ENCODE data around the gene CDKN2C. TPM values are rescaled to one million over a fixed set of nuclear protein-coding genes. Genes with fewer than 3 reads are reported as not detected.
"Not testable (repeated sequence)": the region's sequence is repeated elsewhere in the genome, so short reads cannot be mapped to it uniquely, and the experiment has no call there.

Gene CDKN2C
- total and polyA plus RNA-seq, 4 donors: 8.8 to 43.5 (median 17.2) TPM

GRCh38 chr1:50933770-50934169, 36.3 kb upstream of the CDKN2C start:
- intact Hi-C loops (cut with DNase I); H3K36me3 ChIP-seq (ENCODE audit: control insufficient read depth in 1 of 2, insufficient read depth in 2 of 2, low read length in 1 of 2): not testable (repeated sequence)

GRCh38 chr1:50934838-50935237, 35.2 kb upstream of the CDKN2C start:
- DNase-seq (no peak), ATAC-seq (ENCODE audit: low FRiP score) (no peak)
- no peaks in the 10 kb centered on the region for H3K36me3 ChIP-seq (ENCODE audit: control insufficient read depth in 1 of 2, insufficient read depth in 2 of 2, low read length in 1 of 2)
- no peaks in the 10 kb centered on the region for H3K9me3 ChIP-seq (ENCODE audit: control insufficient read depth, low read length)
- intact Hi-C loops (cut with DNase I): no loop called here
- H3K4me3 ChIP-seq (ENCODE audit: low read length in 2 of 2): no peak overlapping the region
- H3K27me3 ChIP-seq (ENCODE audit: control insufficient read depth in 1 of 2, insufficient read depth in 2 of 2, low read length in 1 of 2): no peaks in the 10 kb centered on the region
- no peak overlapping the region for H3K27ac ChIP-seq (ENCODE audit: low read depth in 1 of 2, low read length in 2 of 2)
- no peaks in the 10 kb centered on the region for H3K4me1 ChIP-seq (ENCODE audit: control insufficient read depth in 1 of 2, insufficient read depth in 2 of 2, low read length in 2 of 2)

More at GRCh38 chr1:50933770-50934169, 36.3 kb upstream of the CDKN2C start:
- not testable (repeated sequence) for H3K4me1 ChIP-seq (ENCODE audit: control insufficient read depth in 1 of 2, insufficient read depth in 2 of 2, low read length in 2 of 2); H3K27ac ChIP-seq (ENCODE audit: low read depth in 1 of 2, low read length in 2 of 2); H3K4me3 ChIP-seq (ENCODE audit: low read length in 2 of 2); H3K9me3 ChIP-seq (ENCODE audit: control insufficient read depth, low read length); ATAC-seq (ENCODE audit: low FRiP score); H3K27me3 ChIP-seq (ENCODE audit: control insufficient read depth in 1 of 2, insufficient read depth in 2 of 2, low read length in 1 of 2); DNase-seq
- WGBS, 2 donors: 84% methylated on average over 3 of the region's 3 CpGs

- WGBS, 2 donors: 84 to 86% methylated on average over 2 of the region's 2 CpGs
- intact Hi-C loops (cut with DNase I); ATAC-seq (ENCODE audit: low FRiP score): not testable (repeated sequence)
These were observed 34.8 kb upstream of the CDKN2C start for GRCh38 chr1:50935276-50935675.

GRCh38 chr1:50936321-50936720, 33.7 kb upstream of the CDKN2C start:
- Histone ChIP-seq H3K4me3 (ENCODE audit: low read length in 2 of 2) (no peak overlapping the region), H3K36me3 (ENCODE audit: control insufficient read depth in 1 of 2, insufficient read depth in 2 of 2, low read length in 1 of 2) (no peaks in the 10 kb centered on the region), H3K27me3 (ENCODE audit: control insufficient read depth in 1 of 2, insufficient read depth in 2 of 2, low read length in 1 of 2) (no peaks in the 10 kb centered on the region), H3K9me3 (ENCODE audit: control insufficient read depth, low read length) (no peaks in the 10 kb centered on the region), H3K4me1 (ENCODE audit: control insufficient read depth in 1 of 2, insufficient read depth in 2 of 2, low read length in 2 of 2) (no peaks in the 10 kb centered on the region), H3K27ac (ENCODE audit: low read depth in 1 of 2, low read length in 2 of 2) (no peak overlapping the region)
- intact Hi-C loops (cut with DNase I): no loop called here
- WGBS, 2 donors: 52 to 75% methylated on average over 2 of the region's 2 CpGs
- ATAC-seq (ENCODE audit: low FRiP score): no peak
- DNase-seq: no peak

More at GRCh38 chr1:50935276-50935675, 34.8 kb upstream of the CDKN2C start:
- not testable (repeated sequence) for DNase-seq; H3K9me3 ChIP-seq (ENCODE audit: control insufficient read depth, low read length); H3K27ac ChIP-seq (ENCODE audit: low read depth in 1 of 2, low read length in 2 of 2); H3K36me3 ChIP-seq (ENCODE audit: control insufficient read depth in 1 of 2, insufficient read depth in 2 of 2, low read length in 1 of 2); H3K4me3 ChIP-seq (ENCODE audit: low read length in 2 of 2); H3K4me1 ChIP-seq (ENCODE audit: control insufficient read depth in 1 of 2, insufficient read depth in 2 of 2, low read length in 2 of 2); H3K27me3 ChIP-seq (ENCODE audit: control insufficient read depth in 1 of 2, insufficient read depth in 2 of 2, low read length in 1 of 2)

- H3K36me3 ChIP-seq (ENCODE audit: control insufficient read depth in 1 of 2, insufficient read depth in 2 of 2, low read length in 1 of 2): peaks cover 0 to 1% of the 10 kb centered on the region in 2 donors
These were observed 29.8 kb upstream of the CDKN2C start for GRCh38 chr1:50940291-50940690.

GRCh38 chr1:50942334-50942733, 27.7 kb upstream of the CDKN2C start:
- Histone ChIP-seq H3K4me3 (ENCODE audit: low read length in 2 of 2) (no peak overlapping the region), H3K27ac (ENCODE audit: low read depth in 1 of 2, low read length in 2 of 2) (no peak overlapping the region), H3K9me3 (ENCODE audit: control insufficient read depth, low read length) (no peaks in the 10 kb centered on the region), H3K4me1 (ENCODE audit: control insufficient read depth in 1 of 2, insufficient read depth in 2 of 2, low read length in 2 of 2) (peaks cover 0 to 3% of the 10 kb centered on the region in 2 donors), H3K27me3 (ENCODE audit: control insufficient read depth in 1 of 2, insufficient read depth in 2 of 2, low read length in 1 of 2) (no peaks in the 10 kb centered on the region), H3K36me3 (ENCODE audit: control insufficient read depth in 1 of 2, insufficient read depth in 2 of 2, low read length in 1 of 2) (peaks cover 0 to 1% of the 10 kb centered on the region in 2 donors)
- WGBS, 2 donors: 93 to 97% methylated on average over 1 of the region's 1 CpG
- intact Hi-C loops (cut with DNase I): no loop called here
- DNase-seq: no peak
- no peak for ATAC-seq (ENCODE audit: low FRiP score)

More at GRCh38 chr1:50940291-50940690, 29.8 kb upstream of the CDKN2C start:
- H3K27ac ChIP-seq (ENCODE audit: low read depth in 1 of 2, low read length in 2 of 2): no peak overlapping the region
- peaks cover 0 to under 1% of the 10 kb centered on the region in 2 donors for H3K4me1 ChIP-seq (ENCODE audit: control insufficient read depth in 1 of 2, insufficient read depth in 2 of 2, low read length in 2 of 2)
- ATAC-seq (ENCODE audit: low FRiP score) (no peak), DNase-seq (no peak)
- no peaks in the 10 kb centered on the region for H3K9me3 ChIP-seq (ENCODE audit: control insufficient read depth, low read length)
- H3K4me3 ChIP-seq (ENCODE audit: low read length in 2 of 2): no peak overlapping the region
- intact Hi-C loops (cut with DNase I): no loop called here
- WGBS, 2 donors: 74 to 83% methylated on average over 3 of the region's 3 CpGs
- no peaks in the 10 kb centered on the region for H3K27me3 ChIP-seq (ENCODE audit: control insufficient read depth in 1 of 2, insufficient read depth in 2 of 2, low read length in 1 of 2)

- H3K4me3 ChIP-seq (ENCODE audit: low read length in 2 of 2): no peak overlapping the region
- no peaks in the 10 kb centered on the region for H3K36me3 ChIP-seq (ENCODE audit: control insufficient read depth in 1 of 2, insufficient read depth in 2 of 2, low read length in 1 of 2)
- no peaks in the 10 kb centered on the region for H3K27me3 ChIP-seq (ENCODE audit: control insufficient read depth in 1 of 2, insufficient read depth in 2 of 2, low read length in 1 of 2)
- H3K9me3 ChIP-seq (ENCODE audit: control insufficient read depth, low read length): no peaks in the 10 kb centered on the region
- no peak overlapping the region for H3K27ac ChIP-seq (ENCODE audit: low read depth in 1 of 2, low read length in 2 of 2)
- no peak for DNase-seq
- ATAC-seq (ENCODE audit: low FRiP score): no peak
- intact Hi-C loops (cut with DNase I): no loop called here
- WGBS, 2 donors: 86 to 88% methylated on average over 9 of the region's 9 CpGs
- peaks cover 0 to 3% of the 10 kb centered on the region in 2 donors for H3K4me1 ChIP-seq (ENCODE audit: control insufficient read depth in 1 of 2, insufficient read depth in 2 of 2, low read length in 2 of 2)
These were observed 20.6 kb upstream of the CDKN2C start for GRCh38 chr1:50949286-50949982.

- H3K36me3 ChIP-seq (ENCODE audit: control insufficient read depth in 1 of 2, insufficient read depth in 2 of 2, low read length in 1 of 2): no peaks in the 10 kb centered on the region
- no peaks in the 10 kb centered on the region for H3K27me3 ChIP-seq (ENCODE audit: control insufficient read depth in 1 of 2, insufficient read depth in 2 of 2, low read length in 1 of 2)
- no peak overlapping the region for H3K27ac ChIP-seq (ENCODE audit: low read depth in 1 of 2, low read length in 2 of 2)
- H3K4me1 ChIP-seq (ENCODE audit: control insufficient read depth in 1 of 2, insufficient read depth in 2 of 2, low read length in 2 of 2): peaks cover 0 to 1% of the 10 kb centered on the region in 2 donors
- H3K9me3 ChIP-seq (ENCODE audit: control insufficient read depth, low read length): no peaks in the 10 kb centered on the region
- DNase-seq: no peak
- no peak overlapping the region for H3K4me3 ChIP-seq (ENCODE audit: low read length in 2 of 2)
- WGBS, 2 donors: 83 to 93% methylated on average over 1 of the region's 1 CpG
- ATAC-seq (ENCODE audit: low FRiP score): no peak
- intact Hi-C loops (cut with DNase I): no loop called here
These were observed 19.6 kb upstream of the CDKN2C start for GRCh38 chr1:50950396-50950795.

GRCh38 chr1:50952566-50952965, 17.5 kb upstream of the CDKN2C start:
- H3K4me1 ChIP-seq (ENCODE audit: control insufficient read depth in 1 of 2, insufficient read depth in 2 of 2, low read length in 2 of 2); H3K9me3 ChIP-seq (ENCODE audit: control insufficient read depth, low read length); H3K36me3 ChIP-seq (ENCODE audit: control insufficient read depth in 1 of 2, insufficient read depth in 2 of 2, low read length in 1 of 2); H3K4me3 ChIP-seq (ENCODE audit: low read length in 2 of 2); intact Hi-C loops (cut with DNase I); ATAC-seq (ENCODE audit: low FRiP score); H3K27ac ChIP-seq (ENCODE audit: low read depth in 1 of 2, low read length in 2 of 2); DNase-seq; H3K27me3 ChIP-seq (ENCODE audit: control insufficient read depth in 1 of 2, insufficient read depth in 2 of 2, low read length in 1 of 2): not testable (repeated sequence)
- 97 to 98% methylated on average over 25 to 31 of the region's 31 CpGs for WGBS, 2 donors
